Measurements from ENCODE around the gene FFAR3. TPM values are rescaled to one million over a fixed set of nuclear protein-coding genes. Genes with fewer than 3 reads are reported as not detected.

FFAR3 gene
- polyA plus RNA-seq, 1 donor (not counting 4 experiments of a cell fraction or from before 2014, with no cell fraction given): not detected

GRCh38 chr19:35318679-35319448 lies 39.4 kb upstream of the FFAR3 start:
- H3K4me2 ChIP-seq (ENCODE audit: control insufficient read depth, extremely low read depth, insufficient read depth, low read depth, low read length): peak overlapping the region; percentile 17
- no peaks in the 10 kb centered on the region for H3K36me3 ChIP-seq (ENCODE audit: control insufficient read depth in 2 of 2, extremely low read depth in 1 of 2, insufficient read depth in 2 of 2, low read length in 2 of 2)
- H3K9ac ChIP-seq (ENCODE audit: control insufficient read depth, extremely low read depth, insufficient read depth, low read length): peak overlapping the region; percentile 45
- no peak overlapping the region for H3K4me3 ChIP-seq (ENCODE audit: control insufficient read depth in 2 of 3, extremely low read depth in 1 of 3, insufficient read depth in 2 of 3, low read depth in 1 of 3, low read length in 3 of 3)
- dilution Hi-C loops (cut with MboI; ENCODE audit: extremely low pct_ligation_motif_present, low sequenced_read_pairs): no loop called here
- no peaks in the 10 kb centered on the region for H3K79me2 ChIP-seq (ENCODE audit: control insufficient read depth, insufficient read depth, low read length)
- H2AFZ ChIP-seq (ENCODE audit: control insufficient read depth, low read length): peak overlapping the region; percentile 49
- H3K4me1 ChIP-seq (ENCODE audit: control insufficient read depth, extremely low read depth, insufficient read depth, low read length): peaks cover 14% of the 10 kb centered on the region
- FAIRE-seq (peak; percentile 87), DNase-seq (ENCODE audit: low read depth, low spot score) (peak; percentile 94)
- TF ChIP-seq, protein P1, sequence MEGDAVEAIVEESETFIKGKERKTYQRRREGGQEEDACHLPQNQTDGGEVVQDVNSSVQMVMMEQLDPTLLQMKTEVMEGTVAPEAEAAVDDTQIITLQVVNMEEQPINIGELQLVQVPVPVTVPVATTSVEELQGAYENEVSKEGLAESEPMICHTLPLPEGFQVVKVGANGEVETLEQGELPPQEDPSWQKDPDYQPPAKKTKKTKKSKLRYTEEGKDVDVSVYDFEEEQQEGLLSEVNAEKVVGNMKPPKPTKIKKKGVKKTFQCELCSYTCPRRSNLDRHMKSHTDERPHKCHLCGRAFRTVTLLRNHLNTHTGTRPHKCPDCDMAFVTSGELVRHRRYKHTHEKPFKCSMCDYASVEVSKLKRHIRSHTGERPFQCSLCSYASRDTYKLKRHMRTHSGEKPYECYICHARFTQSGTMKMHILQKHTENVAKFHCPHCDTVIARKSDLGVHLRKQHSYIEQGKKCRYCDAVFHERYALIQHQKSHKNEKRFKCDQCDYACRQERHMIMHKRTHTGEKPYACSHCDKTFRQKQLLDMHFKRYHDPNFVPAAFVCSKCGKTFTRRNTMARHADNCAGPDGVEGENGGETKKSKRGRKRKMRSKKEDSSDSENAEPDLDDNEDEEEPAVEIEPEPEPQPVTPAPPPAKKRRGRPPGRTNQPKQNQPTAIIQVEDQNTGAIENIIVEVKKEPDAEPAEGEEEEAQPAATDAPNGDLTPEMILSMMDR (optimal IDR thresholded peaks at IDR 0.05 in 1 of 3, IDR thresholded peaks at IDR 0.05 in 1 of 3, conservative IDR thresholded peaks at IDR 0.05 in 1 of 3; ENCODE audit: extremely low read depth in 1 of 3, insufficient read depth in 2 of 3, low read length in 3 of 3): no peak
- no peak for TF ChIP-seq EZH2 (IDR thresholded peaks at IDR 0.05; ENCODE audit: low read length)
- H3K9me1 ChIP-seq (ENCODE audit: control insufficient read depth, extremely low read depth, insufficient read depth, low read length): no peaks in the 10 kb centered on the region
- H3K9me3 ChIP-seq (ENCODE audit: control insufficient read depth, low read depth, low read length): no peaks in the 10 kb centered on the region
- H3K27me3 ChIP-seq (ENCODE audit: control insufficient read depth, extremely low read depth, insufficient read depth, low read length): no peaks in the 10 kb centered on the region
- peak overlapping the region; percentile 64 for H3K27ac ChIP-seq (ENCODE audit: control insufficient read depth, insufficient read depth, low read length)
- H4K20me1 ChIP-seq (ENCODE audit: control insufficient read depth, extremely low read depth, insufficient read depth, low read length): no peaks in the 10 kb centered on the region

DNA sequence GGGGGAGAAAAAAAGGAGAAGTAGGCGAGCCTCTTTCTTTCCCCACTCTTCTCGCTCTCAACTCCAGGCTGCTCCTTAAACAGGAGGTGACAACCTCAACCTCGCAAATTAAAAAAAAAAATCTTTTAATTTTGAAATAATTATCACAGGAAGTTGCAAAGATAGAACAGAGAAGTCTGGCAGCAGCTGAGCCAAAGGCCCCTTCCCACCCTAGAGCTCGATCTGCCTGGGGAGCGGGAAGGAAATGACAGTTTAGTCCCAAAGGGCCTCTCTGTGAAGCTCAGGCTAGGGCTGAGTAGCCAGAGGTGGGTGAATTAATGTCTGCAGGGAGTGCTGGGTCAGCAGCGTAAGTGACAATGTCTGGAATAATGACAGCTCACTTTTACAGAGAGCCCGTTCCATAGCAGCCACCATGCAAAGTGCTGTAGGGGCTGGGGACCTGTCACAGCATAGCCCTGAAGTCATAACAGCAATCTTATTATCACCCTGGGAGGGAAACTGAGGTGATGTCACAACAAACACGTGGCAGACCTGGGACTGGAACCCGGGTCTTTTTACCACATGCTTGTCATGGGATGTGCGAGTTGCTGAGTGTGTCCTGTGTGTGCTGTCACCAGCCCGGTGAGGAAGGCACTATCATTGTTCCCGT lies 38.1 kb upstream of the FFAR3 start:
- Histone ChIP-seq H3K9me3 (ENCODE audit: control insufficient read depth, low read depth, low read length) (no peaks in the 10 kb centered on the region), H3K4me3 (ENCODE audit: control insufficient read depth in 2 of 3, extremely low read depth in 1 of 3, insufficient read depth in 2 of 3, low read depth in 1 of 3, low read length in 3 of 3) (no peak overlapping the region), H3K79me2 (ENCODE audit: control insufficient read depth, insufficient read depth, low read length) (no peaks in the 10 kb centered on the region), H3K9me1 (ENCODE audit: control insufficient read depth, extremely low read depth, insufficient read depth, low read length) (no peaks in the 10 kb centered on the region), H2AFZ (ENCODE audit: control insufficient read depth, low read length) (no peak overlapping the region), H3K27ac (ENCODE audit: control insufficient read depth, insufficient read depth, low read length) (no peak overlapping the region), H3K4me2 (ENCODE audit: control insufficient read depth, extremely low read depth, insufficient read depth, low read depth, low read length) (no peak overlapping the region), H4K20me1 (ENCODE audit: control insufficient read depth, extremely low read depth, insufficient read depth, low read length) (no peaks in the 10 kb centered on the region), H3K4me1 (ENCODE audit: control insufficient read depth, extremely low read depth, insufficient read depth, low read length) (peaks cover 14% of the 10 kb centered on the region), H3K27me3 (ENCODE audit: control insufficient read depth, extremely low read depth, insufficient read depth, low read length) (no peaks in the 10 kb centered on the region), H3K9ac (ENCODE audit: control insufficient read depth, extremely low read depth, insufficient read depth, low read length) (no peak overlapping the region), H3K36me3 (ENCODE audit: control insufficient read depth in 2 of 2, extremely low read depth in 1 of 2, insufficient read depth in 2 of 2, low read length in 2 of 2) (no peaks in the 10 kb centered on the region)
- FAIRE-seq (no peak), DNase-seq (ENCODE audit: low read depth, low spot score) (no peak)
- TF ChIP-seq EZH2 (IDR thresholded peaks at IDR 0.05; ENCODE audit: low read length): no peak
- TF ChIP-seq, protein P1 (optimal IDR thresholded peaks at IDR 0.05 in 1 of 3, IDR thresholded peaks at IDR 0.05 in 1 of 3, conservative IDR thresholded peaks at IDR 0.05 in 1 of 3; ENCODE audit: extremely low read depth in 1 of 3, insufficient read depth in 2 of 3, low read length in 3 of 3): no peak
- dilution Hi-C loops (cut with MboI; ENCODE audit: extremely low pct_ligation_motif_present, low sequenced_read_pairs): no loop called here
